Measurements from ENCODE around the gene ABCA7. TPM values are rescaled to one million over a fixed set of nuclear protein-coding genes. Genes with fewer than 3 reads are reported as not detected.

ABCA7 gene
- total and polyA plus RNA-seq, 2 of the 8 experiments (the other 6 are each of a cell fraction or from before 2014, with no cell fraction given): 10.4 to 25.6 TPM

GRCh38 chr19:1013218-1013617, 26.7 kb upstream of the ABCA7 start:
- Histone ChIP-seq H3K79me2 (ENCODE audit: control insufficient read depth in 1 of 2, insufficient read depth in 2 of 2, low read length in 2 of 2) (peaks cover 16 to 52% of the 10 kb centered on the region in 2 experiments; a peak in 3 of 4 replicates), H3K56ac (replicated peaks; ENCODE audit: insufficient read length, low read depth, low read length) (no peak overlapping the region), H4K8ac (ENCODE audit: extremely low read depth, insufficient read depth, low read length) (no peak overlapping the region; the same call in 1 of the 2 replicates), H2BK15ac (ENCODE audit: low read length) (no peak overlapping the region), H3K4me3 (ENCODE audit: extremely low read depth in 1 of 4, insufficient read depth in 2 of 4, low read depth in 3 of 4, low read length in 4 of 4) (no peak overlapping the region), H2AK5ac (ENCODE audit: low read depth, low read length) (no peak overlapping the region), H4K5ac (ENCODE audit: insufficient read length, low read depth, low read length) (no peak overlapping the region), H4K91ac (replicated peaks; ENCODE audit: insufficient read length, low read length) (no peak overlapping the region), H3K4me1 (replicated peaks in 1 of 4; ENCODE audit: control insufficient read depth in 3 of 4, insufficient read depth in 4 of 4, low read length in 3 of 4) (peaks cover 0 to 24% (median 16%) of the 10 kb centered on the region in 4 experiments; a peak in 5 of 7 replicates), H3K4ac (replicated peaks; ENCODE audit: insufficient read length, low read depth, low read length) (no peak overlapping the region), H3K4me2 (ENCODE audit: insufficient read depth in 1 of 2, low read depth in 2 of 2, low read length in 2 of 2) (no peak overlapping the region), H3K79me1 (ENCODE audit: low read depth, low read length) (peaks cover 13% of the 10 kb centered on the region), H3K18ac (ENCODE audit: extremely low read depth, low read length) (no peak overlapping the region), H4K20me1 (replicated peaks in 1 of 2; ENCODE audit: control insufficient read depth in 1 of 2, insufficient read depth in 2 of 2, low read length in 2 of 2) (peaks cover 29 to 39% of the 10 kb centered on the region in 2 experiments), H2BK12ac (ENCODE audit: low read depth, low read length) (no peak overlapping the region), H2BK120ac (replicated peaks; ENCODE audit: low read depth, low read length) (no peak overlapping the region), H3K14ac (ENCODE audit: insufficient read length) (no peak overlapping the region), H3K23me2 (ENCODE audit: low read depth, low read length) (no peaks in the 10 kb centered on the region), H3K23ac (ENCODE audit: insufficient read length) (no peak overlapping the region), H2BK20ac (ENCODE audit: low read length) (no peak overlapping the region), H3K36me3 (ENCODE audit: control insufficient read depth in 2 of 4, insufficient read depth in 4 of 4, low read length in 3 of 4) (peaks cover 8 to 56% (median 11%) of the 10 kb centered on the region in 4 experiments; a peak in 6 of 8 replicates), H3K27me3 (replicated peaks in 1 of 4; ENCODE audit: control insufficient read depth in 3 of 4, extremely low read depth in 1 of 4, insufficient read depth in 3 of 4, low read length in 3 of 4) (no peaks in the 10 kb centered on the region), H3K9ac (replicated peaks in 1 of 4; ENCODE audit: extremely low read depth in 1 of 4, low read depth in 3 of 4, low read length in 3 of 4) (no peak overlapping the region), H3K9me3 (ENCODE audit: insufficient read depth in 2 of 2, low read depth in 1 of 2, low read length in 1 of 2) (no peaks in the 10 kb centered on the region), H2BK5ac (ENCODE audit: low read depth, low read length) (no peak overlapping the region), H3K27ac (ENCODE audit: low read depth, low read length) (no peak overlapping the region), H2AFZ (ENCODE audit: low read length) (no peak overlapping the region)
- TF ChIP-seq KDM1A (IDR thresholded peaks at IDR 0.05; ENCODE audit: borderline replicate concordance, low read length): no peak
- FAIRE-seq: no peak
- ChIA-PET CTCF (ENCODE audit: partially characterized antibody) (interaction anchor here (0.6 to 2.3 kb wide), 4 partner anchors 10 to 205 kb away, joined by 3 to 5 read pairs (median 4); partner anchors contain the start of gene WDR18), POLR2A (ENCODE audit: partially characterized antibody) (interaction anchor here (0.7 to 3.4 kb wide), 7 partner anchors 10 to 134 kb away, joined by 3 to 19 read pairs (median 4); partner anchors contain the start of genes ABCA7 and CNN2)
- no peak for DNase-seq (ENCODE audit: low read depth in 1 of 2, low spot score in 2 of 2)
- WGBS, 2 experiments (ENCODE audit: extremely low coverage in 1 of 2, insufficient coverage in 1 of 2, insufficient read length in 1 of 2, insufficient replicate concordance in 2 of 2, low coverage in 1 of 2, low lambda C conversion rate in 2 of 2, missing lambda C conversion rate in 1 of 2): 95% methylated on average over 9 of the region's 10 CpGs; no CpG with 5 or more reads in 1 of the 2 experiments
